OCI-LY1 (cell line): ENCODE measurements around the gene RLBP1.

Experiments
- H2AFZ ChIP-seq: fragments of 200-600 bp; sonication (generic), shearing (Covaris generic); 2 replicates; pipeline ENCODE4 v1.6.0; 2014; ENCODE audit warnings: antibody characterized with exemption, mild to moderate bottlenecking, low read length
- H3F3A ChIP-seq: fragments of 200-600 bp; sonication (generic), shearing (Covaris generic); 2 replicates; pipeline ENCODE4 v1.6.0; 2014; ENCODE audit warnings: mild to moderate bottlenecking, antibody characterized with exemption, low read length, moderate library complexity; ENCODE audit not compliant: insufficient read depth
- H3K27ac ChIP-seq: fragments of 200-600 bp; sonication (generic); 2 replicates; pipeline ENCODE4 v1.5.1; 2014; ENCODE audit warnings: low read length, mixed run types, mild to moderate bottlenecking, low read depth; ENCODE audit not compliant: poor library complexity, severe bottlenecking
- H3K27me3 ChIP-seq: fragments of 200-600 bp; sonication (generic); 2 replicates; pipeline ENCODE4 v1.6.0; 2014; ENCODE audit warnings: antibody characterized with exemption, mild to moderate bottlenecking, low read length, moderate library complexity; ENCODE audit not compliant: insufficient read depth
- H3K36me3 ChIP-seq: fragments of 200-600 bp; sonication (generic); 2 replicates; pipeline ENCODE4 v1.6.1; 2014; ENCODE audit warnings: mild to moderate bottlenecking, antibody characterized with exemption, low read length, moderate library complexity, mixed read lengths; ENCODE audit not compliant: insufficient read depth
- H3K4me1 ChIP-seq: fragments of 200-600 bp; sonication (generic); 2 replicates; pipeline ENCODE4 v1.5.1; 2014; ENCODE audit warnings: mild to moderate bottlenecking, low read length, moderate library complexity; ENCODE audit not compliant: insufficient read depth, severe bottlenecking
- H3K4me2 ChIP-seq: fragments of 200-600 bp; sonication (generic), shearing (Covaris generic); 2 replicates; pipeline ENCODE4 v1.6.1; 2014; ENCODE audit warnings: low read length
- H3K4me3 ChIP-seq: fragments of 200-600 bp; sonication (generic); 2 replicates; pipeline ENCODE4 v1.5.1; 2014; ENCODE audit warnings: low read length, low read depth, mild to moderate bottlenecking, mixed read lengths; ENCODE audit not compliant: poor library complexity, severe bottlenecking
- H3K79me2 ChIP-seq: fragments of 200-600 bp; shearing (Covaris generic); 2 replicates; pipeline ENCODE4 v1.6.1; 2016; ENCODE audit warnings: mixed run types, low read length, mixed read lengths; ENCODE audit not compliant: insufficient read depth
- H3K9ac ChIP-seq: fragments of 200-600 bp; sonication (generic), shearing (Covaris generic); 2 replicates; pipeline ENCODE4 v1.6.1; 2014; ENCODE audit warnings: mild to moderate bottlenecking, low read length, mixed read lengths
- H3K9me2 ChIP-seq: fragments of 200-600 bp; sonication (generic), shearing (Covaris generic); 2 replicates; pipeline ENCODE4 v1.6.1; 2014; ENCODE audit warnings: low read depth, mild to moderate bottlenecking, low read length, mixed read lengths
- H3K9me3 ChIP-seq: fragments of 200-600 bp; shearing (Covaris generic); 2 replicates; pipeline ENCODE4 v1.6.1; 2014; ENCODE audit warnings: low read length, mixed read lengths
- H4K20me1 ChIP-seq: fragments of 200-600 bp; sonication (generic), shearing (Covaris generic); 2 replicates; pipeline ENCODE4 v1.6.0; 2016; ENCODE audit warnings: mild to moderate bottlenecking, low read length; ENCODE audit not compliant: insufficient read depth
- EZH2 ChIP-seq: fragments of 200-600 bp; sonication (generic), shearing (Covaris generic); IDR thresholded peaks from 2 replicates; pipeline ENCODE4 v1.8.0; 2017; ENCODE audit warnings: borderline replicate concordance, mixed run types, mild to moderate bottlenecking, antibody characterized with exemption, low read length, moderate library complexity, mixed read lengths
- TF ChIP-seq, protein P1 (sequence below): fragments of 200-600 bp; sonication (generic), shearing (Covaris generic); IDR thresholded peaks from 2 replicates; pipeline ENCODE4 v1.5.1; 2017; ENCODE audit warnings: mild to moderate bottlenecking, antibody characterized with exemption, low read length, moderate library complexity, mixed read lengths

RLBP1 gene

DNA sequence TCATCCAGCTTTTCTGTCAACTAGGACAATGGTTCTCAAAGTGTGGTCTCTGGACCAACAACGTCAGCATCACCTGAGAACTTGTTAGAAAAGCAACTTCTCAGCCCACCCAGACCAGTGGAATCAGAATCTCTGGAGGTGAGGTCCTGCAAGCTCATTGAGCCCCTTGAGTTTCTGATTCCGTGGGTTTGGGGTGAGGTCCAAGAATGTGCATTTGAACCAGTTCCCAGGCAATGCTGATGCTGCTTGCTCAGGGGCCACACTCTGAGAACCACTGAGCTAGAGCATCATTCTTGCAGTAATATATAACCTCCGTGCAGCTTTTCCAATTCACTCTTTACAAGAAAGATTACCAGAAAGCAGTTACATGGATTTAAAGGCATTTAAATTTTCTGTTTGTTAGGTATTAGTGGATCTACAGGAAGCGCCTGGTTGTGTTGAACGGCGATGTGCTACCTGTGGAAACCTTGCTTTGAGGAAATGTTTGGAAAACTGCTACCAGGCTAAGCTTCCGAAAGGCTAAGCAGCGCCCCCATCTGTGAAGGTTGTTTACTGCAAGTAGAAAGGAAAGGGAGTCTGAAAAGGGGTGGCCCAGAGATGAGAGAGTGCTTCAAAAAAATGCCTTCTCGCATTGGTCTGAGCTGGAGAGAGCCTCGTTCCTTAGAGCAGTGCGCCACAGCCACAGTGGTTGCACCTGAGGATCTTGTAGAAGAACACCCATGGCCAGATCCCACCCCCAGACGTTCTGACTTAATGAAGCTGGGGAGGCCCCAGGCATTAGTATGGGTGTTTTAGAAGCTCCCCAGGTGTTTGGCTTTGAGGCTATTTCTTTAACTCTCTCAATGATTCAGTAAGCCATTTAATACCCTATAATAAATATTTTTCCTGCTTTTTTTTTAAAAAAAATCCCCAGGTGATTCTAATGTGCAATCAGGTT is 50.0 kb downstream of the RLBP1 start:
- Histone ChIP-seq H2AFZ (no peak overlapping the region), H3K27me3 (no peaks in the 10 kb centered on the region), H4K20me1 (no peaks in the 10 kb centered on the region), H3K9ac (no peak overlapping the region), H3K9me2 (no peaks in the 10 kb centered on the region), H3K27ac (no peak overlapping the region), H3K9me3 (no peaks in the 10 kb centered on the region), H3K36me3 (peaks cover 7% of the 10 kb centered on the region; the same call in 1 of the 2 replicates), H3K79me2 (no peaks in the 10 kb centered on the region), H3F3A (no peaks in the 10 kb centered on the region), H3K4me3 (no peak overlapping the region), H3K4me2 (no peak overlapping the region), H3K4me1 (no peaks in the 10 kb centered on the region)
- no peak for TF ChIP-seq EZH2
- TF ChIP-seq, protein P1, sequence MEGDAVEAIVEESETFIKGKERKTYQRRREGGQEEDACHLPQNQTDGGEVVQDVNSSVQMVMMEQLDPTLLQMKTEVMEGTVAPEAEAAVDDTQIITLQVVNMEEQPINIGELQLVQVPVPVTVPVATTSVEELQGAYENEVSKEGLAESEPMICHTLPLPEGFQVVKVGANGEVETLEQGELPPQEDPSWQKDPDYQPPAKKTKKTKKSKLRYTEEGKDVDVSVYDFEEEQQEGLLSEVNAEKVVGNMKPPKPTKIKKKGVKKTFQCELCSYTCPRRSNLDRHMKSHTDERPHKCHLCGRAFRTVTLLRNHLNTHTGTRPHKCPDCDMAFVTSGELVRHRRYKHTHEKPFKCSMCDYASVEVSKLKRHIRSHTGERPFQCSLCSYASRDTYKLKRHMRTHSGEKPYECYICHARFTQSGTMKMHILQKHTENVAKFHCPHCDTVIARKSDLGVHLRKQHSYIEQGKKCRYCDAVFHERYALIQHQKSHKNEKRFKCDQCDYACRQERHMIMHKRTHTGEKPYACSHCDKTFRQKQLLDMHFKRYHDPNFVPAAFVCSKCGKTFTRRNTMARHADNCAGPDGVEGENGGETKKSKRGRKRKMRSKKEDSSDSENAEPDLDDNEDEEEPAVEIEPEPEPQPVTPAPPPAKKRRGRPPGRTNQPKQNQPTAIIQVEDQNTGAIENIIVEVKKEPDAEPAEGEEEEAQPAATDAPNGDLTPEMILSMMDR = peak; percentile 88

DNA sequence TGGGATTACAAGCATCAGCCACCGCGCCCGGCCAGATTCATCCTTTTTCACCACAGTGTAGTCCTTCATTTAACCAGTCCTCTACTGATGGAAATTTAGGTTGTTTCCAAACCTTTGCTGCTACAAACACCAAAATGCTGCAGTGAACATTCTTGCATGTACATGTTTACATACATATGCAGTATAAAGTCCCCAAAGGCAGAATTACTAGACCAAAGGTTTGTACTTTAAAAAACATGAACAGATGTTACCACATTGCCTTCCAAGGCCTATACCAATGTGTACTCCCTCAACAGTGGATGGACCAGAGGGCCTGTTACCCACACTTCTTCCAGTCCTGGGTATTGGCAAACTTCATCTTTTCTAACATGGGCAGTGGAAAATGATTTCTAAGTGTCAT is 51.0 kb downstream of the RLBP1 start:
- Histone ChIP-seq H4K20me1 (no peaks in the 10 kb centered on the region), H3K27ac (no peak overlapping the region), H3K79me2 (no peaks in the 10 kb centered on the region), H3K4me1 (no peaks in the 10 kb centered on the region), H3K36me3 (peaks cover under 1% of the 10 kb centered on the region; the same call in 1 of the 2 replicates), H3K9ac (no peak overlapping the region), H3K9me2 (no peaks in the 10 kb centered on the region), H3K4me3 (no peak overlapping the region), H3F3A (no peaks in the 10 kb centered on the region), H3K27me3 (no peaks in the 10 kb centered on the region), H3K9me3 (no peaks in the 10 kb centered on the region), H3K4me2 (no peak overlapping the region), H2AFZ (no peak overlapping the region)
- TF ChIP-seq EZH2 = no peak
- TF ChIP-seq, protein P1 = no peak

DNA sequence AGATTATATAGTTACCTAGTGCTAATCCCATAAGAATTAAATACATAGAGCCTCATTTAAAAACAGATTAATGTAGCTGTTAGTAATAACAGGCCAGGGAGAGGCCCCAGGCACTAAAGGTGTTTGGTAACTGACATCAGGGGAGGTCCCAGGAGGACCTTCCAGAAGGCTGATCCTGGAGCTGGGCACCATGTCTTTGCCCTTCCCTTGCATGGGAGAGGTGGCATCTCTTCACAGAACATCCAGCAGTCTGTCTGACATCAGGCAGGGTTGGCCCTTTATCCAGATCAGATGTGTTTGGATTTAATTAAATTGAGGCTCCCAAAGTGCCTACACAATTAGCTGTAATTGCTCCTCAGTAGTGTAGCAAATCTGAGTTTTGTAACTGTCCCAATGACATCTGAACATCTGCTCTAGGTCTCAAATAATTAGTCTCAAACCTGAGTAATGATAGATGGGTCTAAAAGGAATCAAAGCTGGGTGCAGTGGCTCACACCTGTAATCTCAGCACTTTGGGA is 53.0 kb downstream of the RLBP1 start:
- H3K4me2 ChIP-seq = no peak overlapping the region
- no peaks in the 10 kb centered on the region for H4K20me1 ChIP-seq
- no peaks in the 10 kb centered on the region for H3K4me1 ChIP-seq
- no peaks in the 10 kb centered on the region for H3K27me3 ChIP-seq
- no peak overlapping the region for H3K4me3 ChIP-seq
- no peaks in the 10 kb centered on the region for H3K9me3 ChIP-seq
- H3K9me2 ChIP-seq = no peaks in the 10 kb centered on the region
- TF ChIP-seq, protein P1 = no peak
- no peak for TF ChIP-seq EZH2
- H2AFZ ChIP-seq = no peak overlapping the region
- H3K79me2 ChIP-seq = no peaks in the 10 kb centered on the region
- H3K36me3 ChIP-seq = peaks cover 6% of the 10 kb centered on the region; the same call in 1 of the 2 replicates
- no peaks in the 10 kb centered on the region for H3F3A ChIP-seq
- H3K27ac ChIP-seq = no peak overlapping the region
- no peak overlapping the region for H3K9ac ChIP-seq
